Smooth muscle cell (in vitro differentiated cells): ENCODE results near the gene MAGI1. TPM values are rescaled to one million over a fixed set of nuclear protein-coding genes. Genes with fewer than 3 reads are reported as not detected.

Experiments used
- DNase-seq: peaks from one replicate; lab custom pipeline; 2025; ENCODE audit not compliant: unreplicated experiment; lab: John Stamatoyannopoulos, UW
- H2AFZ ChIP-seq: fragments of 200-600 bp; sonication (generic); 2 replicates; pipeline ENCODE4 v1.6.0; 2016; ENCODE audit warnings: antibody characterized with exemption, low read depth, mild to moderate bottlenecking
- H3F3A ChIP-seq: fragments of 200-600 bp; sonication (generic); 2 replicates; pipeline ENCODE4 v1.6.0; 2017; ENCODE audit warnings: antibody characterized with exemption, low read depth
- H3K27ac ChIP-seq: fragments of 200-600 bp; sonication (generic); 2 replicates; pipeline ENCODE4 v1.5.1; 2016; ENCODE audit warnings: low read depth, mild to moderate bottlenecking
- H3K27me3 ChIP-seq: fragments of 200-600 bp; sonication (generic); 2 replicates; pipeline ENCODE4 v1.6.1; 2016; ENCODE audit warnings: low read depth, mild to moderate bottlenecking
- H3K36me3 ChIP-seq: fragments of 200-600 bp; sonication (generic); 2 replicates; pipeline ENCODE4 v1.5.1; 2016; ENCODE audit warnings: low read depth
- H3K4me1 ChIP-seq: fragments of 200-600 bp; sonication (generic); 2 replicates; pipeline ENCODE4 v1.5.1; 2016; ENCODE audit warnings: low read depth
- H3K4me2 ChIP-seq: fragments of 200-600 bp; sonication (generic); 2 replicates; pipeline ENCODE4 v1.6.0; 2016; ENCODE audit warnings: mild to moderate bottlenecking
- H3K4me3 ChIP-seq: fragments of 200-600 bp; sonication (generic); 2 replicates; pipeline ENCODE4 v1.5.1; 2016; ENCODE audit warnings: mild to moderate bottlenecking
- H3K79me2 ChIP-seq: fragments of 200-600 bp; sonication (generic); 2 replicates; pipeline ENCODE4 v1.6.0; 2016; ENCODE audit warnings: low read depth, mild to moderate bottlenecking
- H3K9ac ChIP-seq: fragments of 200-600 bp; sonication (generic); 2 replicates; pipeline ENCODE4 v1.6.0; 2016; ENCODE audit warnings: low read depth
- H3K9me3 ChIP-seq: fragments of 200-600 bp; sonication (generic); replicated peaks from 2 replicates; pipeline ENCODE4 v1.5.1; 2016; ENCODE audit warnings: low read depth
- H4K20me1 ChIP-seq: fragments of 200-600 bp; sonication (generic); 2 replicates; pipeline ENCODE4 v1.6.0; 2016; ENCODE audit warnings: low read depth
- WGBS: methylation state at CpG from one replicate; pipeline ENCODE4 v1.1.7; 2016; ENCODE audit warnings: low lambda C conversion rate; 5-methylcytosine and 5-hydroxymethylcytosine counted together
- polyA plus RNA-seq: library from polyadenylated mRNA; unstranded; fragments of >200 nt; fragmentation: Nextera tagmentation; extraction: Ambion mirVana; gene quantifications from 2 replicates; pipeline ENCODE4 v1.2.1, GENCODE V29; 2016
- total RNA-seq: library from RNA; depleted of rRNA; stranded (reverse); fragments of >200 nt; gene quantifications from 2 replicates; pipeline ENCODE4 v1.2.3, GENCODE V29; 2014
- TF ChIP-seq, protein P1 (sequence below): fragments of 200-600 bp; sonication (generic); IDR thresholded peaks from 2 replicates; pipeline ENCODE4 v1.5.1; 2017; ENCODE audit warnings: borderline replicate concordance, mild to moderate bottlenecking, antibody characterized with exemption; ENCODE audit not compliant: insufficient read depth, poor library complexity, severe bottlenecking

Gene MAGI1
- total and polyA plus RNA-seq, 2 experiments from 2014 or later = 9.9 to 23.3 TPM

DNA sequence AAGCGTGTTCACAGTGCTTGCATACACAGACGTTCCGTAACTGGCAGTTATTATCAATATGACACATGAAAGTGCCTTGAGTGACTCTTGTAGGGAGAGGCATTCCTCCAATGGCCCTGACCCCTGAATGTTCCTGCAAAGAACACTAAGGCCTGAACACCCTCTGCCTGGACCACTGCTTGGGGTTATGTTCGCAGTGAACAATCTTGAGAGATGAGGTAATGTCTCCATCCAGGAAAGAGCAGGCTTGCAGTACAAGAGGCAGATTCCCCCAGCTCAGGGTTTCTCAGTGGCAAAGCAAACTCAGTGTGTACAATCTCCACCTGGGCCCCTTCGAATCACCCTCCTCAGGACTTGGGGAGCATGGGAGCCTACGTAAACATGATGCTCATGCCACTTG lies 324.6 kb downstream of the MAGI1 start:
- Histone ChIP-seq H3F3A (no peaks in the 10 kb centered on the region), H2AFZ (no peak overlapping the region), H3K4me3 (no peak overlapping the region), H4K20me1 (peaks cover 14% of the 10 kb centered on the region), H3K27me3 (no peaks in the 10 kb centered on the region), H3K36me3 (no peaks in the 10 kb centered on the region), H3K4me2 (no peak overlapping the region), H3K79me2 (no peaks in the 10 kb centered on the region), H3K27ac (peak overlapping the region; percentile 73), H3K9me3 (no peaks in the 10 kb centered on the region), H3K9ac (no peak overlapping the region), H3K4me1 (peaks cover 20% of the 10 kb centered on the region)
- WGBS = 64% methylated on average over 6 of the region's 6 CpGs
- TF ChIP-seq, protein P1, sequence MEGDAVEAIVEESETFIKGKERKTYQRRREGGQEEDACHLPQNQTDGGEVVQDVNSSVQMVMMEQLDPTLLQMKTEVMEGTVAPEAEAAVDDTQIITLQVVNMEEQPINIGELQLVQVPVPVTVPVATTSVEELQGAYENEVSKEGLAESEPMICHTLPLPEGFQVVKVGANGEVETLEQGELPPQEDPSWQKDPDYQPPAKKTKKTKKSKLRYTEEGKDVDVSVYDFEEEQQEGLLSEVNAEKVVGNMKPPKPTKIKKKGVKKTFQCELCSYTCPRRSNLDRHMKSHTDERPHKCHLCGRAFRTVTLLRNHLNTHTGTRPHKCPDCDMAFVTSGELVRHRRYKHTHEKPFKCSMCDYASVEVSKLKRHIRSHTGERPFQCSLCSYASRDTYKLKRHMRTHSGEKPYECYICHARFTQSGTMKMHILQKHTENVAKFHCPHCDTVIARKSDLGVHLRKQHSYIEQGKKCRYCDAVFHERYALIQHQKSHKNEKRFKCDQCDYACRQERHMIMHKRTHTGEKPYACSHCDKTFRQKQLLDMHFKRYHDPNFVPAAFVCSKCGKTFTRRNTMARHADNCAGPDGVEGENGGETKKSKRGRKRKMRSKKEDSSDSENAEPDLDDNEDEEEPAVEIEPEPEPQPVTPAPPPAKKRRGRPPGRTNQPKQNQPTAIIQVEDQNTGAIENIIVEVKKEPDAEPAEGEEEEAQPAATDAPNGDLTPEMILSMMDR = no peak
- no peak for DNase-seq

DNA sequence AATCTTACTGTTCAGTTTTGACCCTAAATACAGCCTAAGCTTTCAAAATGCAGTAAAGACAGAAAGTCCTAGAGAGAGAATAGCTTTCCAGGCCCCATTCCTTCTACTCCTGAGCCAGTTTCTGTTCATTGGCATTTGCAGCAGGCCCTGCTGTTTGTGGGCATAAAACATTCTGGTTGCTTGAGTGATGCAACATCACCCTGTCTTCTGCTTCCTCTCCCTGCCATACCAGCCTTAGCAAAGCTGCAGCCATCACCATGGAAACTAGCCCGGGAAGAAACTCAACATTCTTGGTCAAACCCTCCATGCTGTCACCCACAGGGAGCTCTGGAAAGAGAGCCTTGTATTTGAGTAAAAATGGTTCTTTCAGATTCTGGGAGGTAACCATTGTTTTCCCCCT lies 325.7 kb downstream of the MAGI1 start:
- DNase-seq = peak; percentile 3
- no peak overlapping the region for H3K4me3 ChIP-seq
- no peaks in the 10 kb centered on the region for H3K27me3 ChIP-seq
- H3K27ac ChIP-seq = peak overlapping the region; percentile 73
- 9% methylated on average over 1 of the region's 1 CpG for WGBS
- H4K20me1 ChIP-seq = peaks cover 17% of the 10 kb centered on the region
- no peak overlapping the region for H3K4me2 ChIP-seq
- no peak overlapping the region for H2AFZ ChIP-seq
- no peak overlapping the region for H3K9ac ChIP-seq
- no peaks in the 10 kb centered on the region for H3K36me3 ChIP-seq
- H3K4me1 ChIP-seq = peaks cover 20% of the 10 kb centered on the region
- no peaks in the 10 kb centered on the region for H3K79me2 ChIP-seq
- TF ChIP-seq, protein P1 = no peak
- H3F3A ChIP-seq = no peaks in the 10 kb centered on the region
- no peaks in the 10 kb centered on the region for H3K9me3 ChIP-seq

DNA sequence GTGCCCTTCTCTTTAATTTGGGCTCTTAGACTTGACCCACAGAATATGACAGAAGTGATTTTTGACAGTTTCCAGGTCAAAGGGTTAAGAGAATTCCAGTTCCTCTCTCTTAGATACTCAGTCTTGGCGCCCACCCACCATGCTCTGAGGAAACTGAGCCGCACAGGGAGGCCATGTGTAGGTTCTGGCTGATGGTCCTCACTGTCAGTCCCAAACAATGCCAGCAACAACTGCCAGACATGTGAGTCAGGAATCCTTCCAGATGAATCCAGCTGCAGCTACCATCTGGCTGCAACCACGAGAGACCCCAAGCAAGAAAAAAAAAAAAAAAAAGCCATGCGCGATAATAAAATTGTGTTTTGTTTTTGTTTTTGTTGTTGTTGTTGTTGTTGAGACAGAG lies 326.6 kb downstream of the MAGI1 start:
- H3K27me3 ChIP-seq = no peaks in the 10 kb centered on the region
- WGBS = 77% methylated on average over 5 of the region's 5 CpGs
- H3K4me3 ChIP-seq = no peak overlapping the region
- no peaks in the 10 kb centered on the region for H3K79me2 ChIP-seq
- H3K4me2 ChIP-seq = no peak overlapping the region
- peak overlapping the region; percentile 73 for H3K27ac ChIP-seq
- H3K9me3 ChIP-seq = no peaks in the 10 kb centered on the region
- no peak overlapping the region for H3K9ac ChIP-seq
- H3K36me3 ChIP-seq = no peaks in the 10 kb centered on the region
- H3F3A ChIP-seq = no peaks in the 10 kb centered on the region
- peaks cover 17% of the 10 kb centered on the region for H4K20me1 ChIP-seq
- H3K4me1 ChIP-seq = peaks cover 20% of the 10 kb centered on the region
- no peak for DNase-seq
- TF ChIP-seq, protein P1 = no peak
- no peak overlapping the region for H2AFZ ChIP-seq

DNA sequence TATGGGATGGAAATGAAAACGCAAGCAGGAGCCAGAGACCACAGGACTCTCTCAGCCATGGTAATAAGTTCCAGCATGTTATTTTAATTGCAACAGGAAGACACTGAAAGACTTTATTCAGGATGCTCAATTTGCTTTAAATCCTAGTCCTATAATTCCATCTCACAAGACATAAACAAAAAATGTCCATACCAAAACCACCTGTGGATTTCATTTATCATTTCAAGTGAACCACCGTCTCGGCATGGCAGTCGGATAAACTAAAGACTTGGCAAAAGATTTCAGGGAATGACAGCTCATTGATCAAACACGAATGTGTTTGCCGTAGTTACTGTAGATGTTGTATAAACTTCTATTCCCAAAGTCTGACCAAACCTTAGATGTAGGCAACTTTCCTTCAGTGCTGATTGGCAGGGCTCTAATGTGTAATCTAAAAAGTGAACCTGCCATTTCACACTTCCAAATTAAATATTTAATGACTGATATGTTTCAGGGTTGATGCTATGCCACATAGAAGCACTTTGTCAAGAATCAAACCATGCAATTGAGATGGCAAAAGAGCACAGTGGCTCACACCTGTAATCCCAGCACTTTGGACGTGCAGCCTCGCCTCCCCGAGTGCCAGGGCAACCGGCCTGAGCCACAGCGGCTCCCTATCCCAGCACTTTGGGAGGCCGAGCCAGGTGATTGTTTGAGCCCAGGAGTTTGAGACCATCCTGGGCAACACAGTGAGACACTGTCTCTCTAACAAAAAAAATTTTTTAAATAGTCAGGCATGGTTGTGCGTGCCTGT lies 331.7 kb downstream of the MAGI1 start:
- Histone ChIP-seq H3K4me3 (no peak overlapping the region), H3K4me2 (no peak overlapping the region), H3K9ac (no peak overlapping the region), H3F3A (no peaks in the 10 kb centered on the region), H3K9me3 (no peaks in the 10 kb centered on the region), H3K4me1 (peaks cover 5% of the 10 kb centered on the region), H4K20me1 (peaks cover 41% of the 10 kb centered on the region), H2AFZ (no peak overlapping the region), H3K27me3 (no peaks in the 10 kb centered on the region), H3K36me3 (no peaks in the 10 kb centered on the region), H3K27ac (no peak overlapping the region), H3K79me2 (no peaks in the 10 kb centered on the region)
- DNase-seq = no peak
- 96% methylated on average over 13 of the region's 13 CpGs for WGBS
- TF ChIP-seq, protein P1 = no peak
